Bronchus fibroblast of lung (primary cell): Measurements from ENCODE around the gene MAPK9. TPM values are rescaled to one million over a fixed set of nuclear protein-coding genes. Genes with fewer than 3 reads are reported as not detected.

Experiments
- total RNA-seq: library from RNA; depleted of rRNA; stranded (reverse); fragments of >200 nt; gene quantifications from 2 replicates; pipeline ENCODE4 v1.2.3, GENCODE V29; 2015

Gene MAPK9
- total RNA-seq, result 15.2 and 15.8 TPM in 2 replicates

GRCh38 chr5:180291943-180292831 is at the start of gene MAPK9:
MAPK9 (minus strand) TSS chr5:180292083; CDS start chr5:180280561, 11,522 bp downstream.

GRCh38 chr5:180209137-180209581 is 82.7 kb downstream of the MAPK9 start, which contains the start of gene RASGEF1C:
RASGEF1C (minus strand) TSS chr5:180209211; CDS start chr5:180138052, 71,159 bp downstream.

Other genes with a start within 250 kb of the MAPK9 start
- gene RNF130, start 220.3 kb downstream of the MAPK9 start, total RNA-seq, result 28.4 and 28.5 TPM in 2 replicates
- gene RASGEF1C, start 82.9 kb downstream of the MAPK9 start, total RNA-seq, result not detected in 2 replicates
- 57.0 and 57.5 TPM in 2 replicates for gene GFPT2, start 61.3 kb upstream of the MAPK9 start, total RNA-seq
- 5.9 and 6.1 TPM in 2 replicates for gene CNOT6, start 202.3 kb upstream of the MAPK9 start, total RNA-seq